GM12873 (cell line): Measurements from ENCODE around the gene PURA.

Experiments used
- CTCF ChIP-seq: IDR thresholded peaks from 2 replicates; pipeline ENCODE4 v1.5.1; 2012; ENCODE audit warnings: low read depth, mild to moderate bottlenecking, moderate library complexity, low read length, control low read depth; ENCODE audit not compliant: insufficient read depth; ENCODE audit errors: missing control alignments

PURA gene

GRCh38 chr5:140146523-140146842 is 32.6 kb downstream of the PURA start:
- no peak for TF ChIP-seq CTCF

- TF ChIP-seq CTCF = no peak
Measured at GRCh38 chr5:140147460-140147859, 33.6 kb downstream of the PURA start.

- TF ChIP-seq CTCF = no peak
Measured at GRCh38 chr5:140148508-140148907, 34.6 kb downstream of the PURA start.

- no peak for TF ChIP-seq CTCF
Measured at GRCh38 chr5:140150201-140150600, 36.3 kb downstream of the PURA start.

- no peak for TF ChIP-seq CTCF
Measured at GRCh38 chr5:140151144-140152021, 37.5 kb downstream of the PURA start.

- no peak for TF ChIP-seq CTCF
Measured at GRCh38 chr5:140152022-140152999, 38.4 kb downstream of the PURA start.

GRCh38 chr5:140153255-140153654 is 39.3 kb downstream of the PURA start:
- no peak for TF ChIP-seq CTCF
